CD4-positive, CD25-positive, alpha-beta regulatory T cell (primary cell): ENCODE results near the gene SRY. TPM values are rescaled to one million over a fixed set of nuclear protein-coding genes. Genes with fewer than 3 reads are reported as not detected.

Source experiments
- ATAC-seq, 2 donors: fragments of 150-1000 bp; cut with Tn5 transposase; one replicate each; pipeline ENCODE4 v1.10.0; 2021; ENCODE audit warnings: low read depth in 2 of 2, moderate number of reproducible peaks in 2 of 2, moderate library complexity in 1 of 2
- DNase-seq, 3 donors: peaks; one replicate each; pipeline versions ENCODE4 v3.0.0 to v3.0.0-alpha.2; 2012 to 2022; ENCODE audit warnings: mixed read lengths in 1 of 3
- H3K27ac ChIP-seq: one replicate; pipeline ENCODE4 v1.7.0; 2013; ENCODE audit warnings: mild to moderate bottlenecking, low read length; ENCODE audit not compliant: insufficient read depth, poor library complexity, severe bottlenecking
- H3K27me3 ChIP-seq: one replicate; pipeline ENCODE4 v1.7.0; 2013; ENCODE audit warnings: low read length; ENCODE audit not compliant: control insufficient read depth, insufficient read depth
- H3K36me3 ChIP-seq: one replicate; pipeline ENCODE4 v1.7.0; 2013; ENCODE audit warnings: mild to moderate bottlenecking, low read length, moderate library complexity; ENCODE audit not compliant: control insufficient read depth, insufficient read depth
- H3K4me1 ChIP-seq: 2 replicates; pipeline ENCODE4 v1.7.0; 2013; ENCODE audit warnings: mild to moderate bottlenecking, low read length; ENCODE audit not compliant: insufficient read depth, control insufficient read depth, poor library complexity, severe bottlenecking
- H3K4me3 ChIP-seq: one replicate; pipeline ENCODE4 v1.7.0; 2013; ENCODE audit warnings: low read depth, mild to moderate bottlenecking, low read length, moderate library complexity
- H3K9me3 ChIP-seq, 2 experiments: 1 replicate in 1 of 2; 2 replicates in 1 of 2; pipeline ENCODE4 v1.7.0; 2013; ENCODE audit warnings: low read length in 2 of 2, mild to moderate bottlenecking in 1 of 2, moderate library complexity in 1 of 2; ENCODE audit not compliant: control insufficient read depth in 2 of 2
- H3K27ac Mint-ChIP-seq, 3 donors: one replicate each; pipeline ENCODE4 v1.8.0; 2020 to 2022; ENCODE audit warnings: mild to moderate bottlenecking in 3 of 3, mixed read lengths in 3 of 3, moderate library complexity in 2 of 3
- H3K27me3 Mint-ChIP-seq: one replicate; pipeline ENCODE4 v1.8.0; 2022; ENCODE audit warnings: mild to moderate bottlenecking, mixed read lengths
- H3K36me3 Mint-ChIP-seq: one replicate; pipeline ENCODE4 v1.8.0; 2020; ENCODE audit warnings: mixed read lengths
- H3K4me1 Mint-ChIP-seq, 4 donors: one replicate each; pipeline ENCODE4 v1.8.0; 2020 to 2022; ENCODE audit warnings: mixed read lengths in 4 of 4, mild to moderate bottlenecking in 1 of 4
- H3K4me3 Mint-ChIP-seq, 4 donors: one replicate each; pipeline ENCODE4 v1.8.0; 2020 to 2022; ENCODE audit warnings: mild to moderate bottlenecking in 4 of 4, mixed read lengths in 4 of 4, moderate library complexity in 3 of 4
- H3K9me3 Mint-ChIP-seq, 7 donors: one replicate each; pipeline ENCODE4 v1.8.0; 2020 to 2022; ENCODE audit warnings: mixed read lengths in 7 of 7, mild to moderate bottlenecking in 3 of 7, moderate library complexity in 2 of 7
- polyA plus RNA-seq, 4 donors: library from polyadenylated mRNA; unstranded; fragments of 300-500 nt; fragmentation: Illumina TruSeq; gene quantifications; one replicate each; pipeline ENCODE4 v1.2.3, GENCODE V29; 2021
- total RNA-seq: library from RNA; stranded (reverse); gene quantifications from one replicate; pipeline ENCODE4 v1.2.3, GENCODE V29; 2022

Gene SRY
- total and polyA plus RNA-seq, 5 donors from 2014 or later: not detected

GRCh38 chrY:2796977-2797523 lies 9.6 kb upstream of the SRY start:
- Histone ChIP-seq H3K36me3 (no peaks in the 10 kb centered on the region), H3K9me3 (no peaks in the 10 kb centered on the region), H3K27ac (no peak overlapping the region), H3K27me3 (no peaks in the 10 kb centered on the region), H3K4me1 (no peaks in the 10 kb centered on the region), H3K4me3 (no peak overlapping the region)
- Mint-ChIP-seq H3K9me3 (no peaks in the 10 kb centered on the region), H3K36me3 (no peaks in the 10 kb centered on the region), H3K4me1 (peaks cover 0 to 1% (median 0%) of the 10 kb centered on the region in 4 donors), H3K27me3 (peaks cover 4% of the 10 kb centered on the region), H3K27ac (no peak overlapping the region), H3K4me3 (no peak overlapping the region)
- no peak for ATAC-seq
- no peak for DNase-seq

DNA sequence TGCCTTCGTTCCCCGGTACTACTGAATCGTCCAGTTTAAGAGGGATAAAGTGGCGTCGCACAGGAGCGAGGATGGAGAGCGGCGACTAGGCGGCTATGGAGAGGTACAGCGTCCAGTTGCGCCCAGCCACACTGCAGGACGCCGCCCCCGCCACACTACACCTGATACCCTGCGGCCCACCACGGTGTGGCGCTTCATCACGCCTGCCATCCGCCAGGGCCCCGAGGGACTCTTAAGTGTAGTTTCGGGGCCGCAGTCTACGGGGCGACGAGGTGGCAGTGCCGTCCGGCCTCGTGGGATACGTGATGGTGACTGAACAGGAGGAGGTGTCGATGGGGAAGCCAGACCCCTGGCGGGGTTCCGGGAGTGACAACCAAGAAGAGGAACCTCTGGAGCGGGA lies 2.3 kb upstream of the SRY start:
- peaks cover 45% of the 10 kb centered on the region for H3K27me3 Mint-ChIP-seq
- peaks cover 0 to 4% (median 0%) of the 10 kb centered on the region in 7 donors for H3K9me3 Mint-ChIP-seq
- Histone ChIP-seq H3K4me1 (no peaks in the 10 kb centered on the region), H3K9me3 (no peaks in the 10 kb centered on the region), H3K4me3 (no peak overlapping the region), H3K27ac (no peak overlapping the region), H3K27me3 (peaks cover 8% of the 10 kb centered on the region), H3K36me3 (no peaks in the 10 kb centered on the region)
- no peak overlapping the region for H3K27ac Mint-ChIP-seq
- peaks cover 0 to 4% (median 0%) of the 10 kb centered on the region in 4 donors for H3K4me1 Mint-ChIP-seq
- no peaks in the 10 kb centered on the region for H3K36me3 Mint-ChIP-seq
- DNase-seq (no peak), ATAC-seq (no peak)
- no peak overlapping the region for H3K4me3 Mint-ChIP-seq

- Mint-ChIP-seq H3K9me3 (peaks cover 0 to 4% (median 0%) of the 10 kb centered on the region in 7 donors), H3K27ac (no peak overlapping the region), H3K4me3 (no peak overlapping the region), H3K27me3 (peaks cover 45% of the 10 kb centered on the region), H3K4me1 (peaks cover 0 to 4% (median 0%) of the 10 kb centered on the region in 4 donors), H3K36me3 (no peaks in the 10 kb centered on the region)
- Histone ChIP-seq H3K4me3 (no peak overlapping the region), H3K4me1 (no peaks in the 10 kb centered on the region), H3K27me3 (peaks cover 8% of the 10 kb centered on the region), H3K36me3 (no peaks in the 10 kb centered on the region), H3K27ac (no peak overlapping the region), H3K9me3 (no peaks in the 10 kb centered on the region)
- DNase-seq (no peak), ATAC-seq (no peak)
Observed at GRCh38 chrY:2786876-2787512, 488 bp downstream of the SRY start.

Other genes starting within 250 kb of the SRY start
- not detected for gene RPS4Y1, start 53.9 kb upstream of the SRY start, total RNA-seq
- 100 to 1,000 TPM in 1 of 4 donors, not detected in 3; 435 TPM for gene RPS4Y1, start 53.9 kb upstream of the SRY start, polyA plus RNA-seq
- gene ZFY, start 147.7 kb upstream of the SRY start, total RNA-seq: not detected
- gene ZFY, start 147.7 kb upstream of the SRY start, polyA plus RNA-seq: 10 to 100 TPM in 1 of 4 donors, not detected in 3; 10.0 TPM